Caki2 (cell line): Measurements from ENCODE around the gene GREB1. TPM values are rescaled to one million over a fixed set of nuclear protein-coding genes. Genes with fewer than 3 reads are reported as not detected.

Experiments used
- DNase-seq: peaks from one replicate; pipeline ENCODE4 v3.0.0-alpha.2; 2015; ENCODE audit warnings: low read depth
- in situ Hi-C: cut with HindIII; loops from 2 replicates; pipeline ENCODE4 v1.10.0; 2016; ENCODE audit warnings: low sequenced_read_pairs, low pct_unique_long_range_greater_than_20kb, mixed read lengths
- total RNA-seq: library from RNA; depleted of rRNA; stranded (reverse); fragments of >200 nt; shearing (Covaris generic); gene quantifications from 2 replicates; pipeline ENCODE4 v1.2.3, GENCODE V29; 2014; ENCODE audit warnings: low replicate concordance

Gene GREB1
- total RNA-seq, 1 experiment from 2014 or later, result 0.91 TPM

DNA sequence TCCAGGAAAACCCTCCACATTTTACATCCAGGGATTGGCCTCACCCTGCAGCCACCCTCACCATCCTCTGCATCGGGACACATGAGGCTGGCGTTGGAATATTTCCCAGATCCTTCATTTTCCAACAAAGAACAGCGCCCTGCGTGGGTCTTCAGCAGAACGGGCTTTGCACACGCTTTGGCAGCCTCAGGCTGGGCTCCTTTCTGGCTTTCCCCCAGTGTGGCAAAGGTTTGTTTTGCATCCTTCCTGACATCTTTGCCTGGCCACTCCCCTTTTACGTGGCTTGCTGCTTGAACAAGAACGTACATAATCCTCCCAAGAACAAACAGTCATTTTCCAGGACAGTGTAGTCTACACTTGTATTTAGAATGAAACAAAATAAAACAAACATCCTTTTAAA lies 25.6 kb upstream of the GREB1 start:
- in situ Hi-C loops, result no loop called here
- no peak for DNase-seq

DNA sequence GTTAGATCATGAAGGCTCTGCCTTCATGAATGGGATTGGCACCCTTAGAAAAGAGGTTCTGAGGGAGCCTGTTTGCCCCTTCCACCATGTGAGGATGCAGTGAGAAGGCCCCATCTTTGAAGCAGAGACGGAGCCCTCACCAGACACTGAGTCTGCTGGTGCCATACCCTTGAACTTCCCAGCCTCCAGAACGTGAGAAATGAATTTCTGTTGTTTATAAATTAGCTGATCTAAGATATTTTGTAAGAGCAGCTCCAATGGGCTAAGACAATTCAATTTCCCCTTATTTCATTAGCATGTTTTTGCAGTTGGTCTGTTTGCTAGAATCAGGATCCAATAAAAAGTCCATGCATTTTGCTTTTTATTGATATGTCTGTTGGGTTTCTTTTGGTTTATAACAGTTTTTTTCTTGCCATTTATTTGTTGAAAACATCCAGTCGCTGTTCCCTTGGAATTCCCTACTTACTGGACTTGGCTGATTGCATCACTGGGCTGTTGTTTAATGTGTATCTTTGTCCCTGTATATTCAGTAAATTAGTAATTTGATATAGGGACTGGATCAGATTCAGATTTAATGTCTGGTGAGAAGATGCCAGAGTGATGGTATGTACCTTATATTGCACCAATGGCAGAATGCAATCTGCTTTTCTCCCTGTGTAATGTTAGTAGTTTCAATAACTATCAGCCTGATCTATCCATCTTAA lies 24.0 kb upstream of the GREB1 start:
- DNase-seq, result no peak
- in situ Hi-C loops, result no loop called here

DNA sequence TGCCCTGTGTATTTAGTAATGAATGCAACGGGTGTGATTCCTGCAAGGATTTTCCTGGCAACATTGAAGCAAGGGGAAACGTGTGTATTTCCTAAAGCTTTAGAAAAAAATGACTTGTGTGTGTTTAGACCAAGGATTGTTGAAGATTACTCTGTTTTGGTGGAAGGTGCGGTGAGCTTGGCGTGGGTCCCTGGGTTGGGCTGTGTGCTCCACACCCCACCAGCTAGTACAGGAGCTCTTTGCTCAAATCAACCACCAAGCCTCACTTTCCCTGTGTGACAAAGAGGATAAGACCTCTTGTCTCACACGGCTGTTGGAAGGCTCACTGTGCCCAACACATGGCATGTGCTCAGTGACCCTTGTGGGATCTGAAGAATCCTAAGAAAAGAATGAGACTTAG lies 21.4 kb upstream of the GREB1 start:
- in situ Hi-C loops, result no loop called here

DNA sequence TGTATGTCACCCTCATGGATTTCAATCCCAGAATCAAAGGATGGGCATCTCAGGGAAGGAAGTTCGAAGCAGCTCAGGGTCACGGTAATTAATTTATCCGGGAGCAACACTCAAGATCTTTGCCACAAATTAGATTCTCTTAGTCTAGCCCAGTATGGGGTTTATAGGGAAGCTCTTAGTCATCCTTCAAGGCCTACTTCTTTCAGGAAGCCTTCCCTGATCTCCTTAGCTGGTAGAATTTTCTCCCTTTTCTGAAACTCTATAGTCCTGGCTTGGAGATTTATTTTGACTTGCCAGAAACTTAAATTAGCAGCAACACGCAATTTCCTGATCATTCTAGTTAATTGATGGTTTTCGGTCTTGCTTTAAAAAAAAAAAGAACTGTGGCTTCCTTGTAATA lies 20.5 kb upstream of the GREB1 start:
- DNase-seq, result no peak
- in situ Hi-C loops, result no loop called here

More for the DNA sequence above, 21.4 kb upstream of the GREB1 start:
- DNase-seq, result no peak

DNA sequence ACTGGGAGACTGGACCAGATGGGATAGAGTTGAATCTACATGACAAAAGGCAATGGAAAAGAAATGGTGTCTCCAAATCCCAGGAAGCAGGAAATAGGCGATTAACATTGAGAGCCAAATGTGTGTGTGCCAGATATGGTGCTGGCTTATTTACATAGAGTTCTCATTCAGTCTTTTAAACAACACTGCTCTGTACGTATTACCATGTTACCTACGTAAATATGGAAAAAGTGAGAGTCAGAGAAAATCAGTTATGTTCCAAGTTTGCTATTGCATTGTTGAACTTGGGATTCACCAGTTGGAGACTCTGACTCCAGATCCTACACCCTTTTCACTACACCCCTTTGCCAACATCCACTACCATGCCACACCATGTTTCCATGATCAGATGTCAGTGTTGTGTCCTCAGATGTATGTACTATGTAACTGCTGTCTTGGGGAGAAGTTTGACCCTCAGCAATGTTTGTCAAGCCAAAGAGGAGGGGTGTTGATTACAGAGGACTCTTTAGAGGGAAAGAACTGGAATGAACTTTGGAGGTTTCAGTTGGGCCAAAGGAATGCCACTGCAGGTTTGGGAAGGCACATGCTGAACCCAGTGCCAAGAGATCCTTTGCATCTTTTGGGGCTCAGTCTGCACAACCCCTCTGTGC lies 19.6 kb upstream of the GREB1 start:
- DNase-seq, result no peak
- in situ Hi-C loops, result no loop called here

DNA sequence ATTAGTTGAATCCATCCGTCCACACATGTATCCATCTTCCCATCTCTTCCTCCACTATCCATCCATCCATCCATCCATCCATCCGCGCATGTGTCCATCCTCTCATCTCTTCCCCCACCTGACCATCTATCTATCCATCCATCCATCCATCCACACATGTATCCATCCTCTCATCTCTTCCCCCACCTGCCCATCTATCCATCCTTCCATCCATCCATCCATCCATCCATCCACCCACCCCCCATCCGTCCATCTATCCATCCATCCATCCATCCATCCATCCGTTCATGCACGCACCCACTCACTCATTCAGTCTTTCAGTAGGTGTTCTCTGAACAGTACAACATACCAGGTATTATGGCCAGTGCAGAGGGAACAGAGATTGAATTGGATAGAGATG lies 18.9 kb upstream of the GREB1 start:
- DNase-seq, result no peak
- in situ Hi-C loops, result no loop called here

DNA sequence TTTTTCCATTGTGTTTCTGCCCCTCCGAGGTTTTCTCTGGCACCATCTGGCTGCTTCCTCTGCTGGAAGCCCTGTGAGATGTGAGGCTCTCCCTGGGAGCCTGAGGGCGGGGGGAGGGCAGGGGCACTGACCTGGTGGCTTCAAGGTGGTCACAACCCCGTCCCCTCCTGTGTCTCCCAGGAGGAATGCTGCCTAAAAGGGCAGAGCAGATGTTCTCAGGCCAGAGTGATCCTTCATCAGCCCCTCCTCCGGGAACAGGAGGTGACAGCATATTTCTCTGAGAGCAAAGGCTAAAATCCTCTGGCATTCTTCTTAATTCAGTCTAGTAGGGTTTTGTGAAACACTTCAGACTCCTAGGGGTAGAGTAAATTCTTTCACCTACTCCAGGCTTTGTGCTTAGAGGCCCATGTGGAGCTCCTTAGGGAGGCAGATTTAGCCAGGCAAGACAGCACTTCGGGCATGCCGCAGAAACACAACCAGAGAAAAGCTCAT lies 18.3 kb upstream of the GREB1 start:
- no peak for DNase-seq
- in situ Hi-C loops, result no loop called here

DNA sequence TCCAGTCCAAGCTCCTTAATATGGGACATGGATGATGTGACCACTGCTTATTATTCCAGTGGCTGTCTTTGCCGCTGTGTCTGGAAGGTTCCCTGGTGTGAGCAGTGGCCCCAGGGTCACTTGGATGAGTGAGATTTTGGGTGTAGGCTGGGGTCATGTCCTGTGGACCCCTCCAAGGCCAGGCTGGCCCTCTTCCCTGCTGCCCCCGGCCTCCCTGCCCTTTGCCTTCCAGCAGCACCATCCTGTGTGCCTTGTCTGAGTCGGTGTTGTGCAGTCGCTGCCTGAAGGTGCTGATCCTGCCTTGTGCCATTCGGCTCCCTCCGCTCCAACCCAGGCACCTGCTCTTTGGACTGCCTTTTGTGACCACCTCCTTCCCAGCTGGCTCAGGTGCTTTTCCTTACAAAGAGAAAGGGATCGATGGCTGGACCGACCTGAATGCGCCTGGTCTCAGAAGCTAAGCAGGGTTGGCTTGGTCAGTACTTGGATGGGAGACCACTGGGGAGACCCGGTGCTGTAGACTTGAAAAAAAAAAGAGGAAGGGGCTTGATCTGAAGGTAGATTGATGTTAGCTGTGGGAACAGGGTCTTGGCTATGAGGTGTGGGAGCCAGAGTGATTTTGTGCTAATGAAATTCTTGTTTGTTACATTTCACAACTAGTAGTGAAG lies 16.7 kb upstream of the GREB1 start:
- DNase-seq, result no peak
- in situ Hi-C loops, result no loop called here

DNA sequence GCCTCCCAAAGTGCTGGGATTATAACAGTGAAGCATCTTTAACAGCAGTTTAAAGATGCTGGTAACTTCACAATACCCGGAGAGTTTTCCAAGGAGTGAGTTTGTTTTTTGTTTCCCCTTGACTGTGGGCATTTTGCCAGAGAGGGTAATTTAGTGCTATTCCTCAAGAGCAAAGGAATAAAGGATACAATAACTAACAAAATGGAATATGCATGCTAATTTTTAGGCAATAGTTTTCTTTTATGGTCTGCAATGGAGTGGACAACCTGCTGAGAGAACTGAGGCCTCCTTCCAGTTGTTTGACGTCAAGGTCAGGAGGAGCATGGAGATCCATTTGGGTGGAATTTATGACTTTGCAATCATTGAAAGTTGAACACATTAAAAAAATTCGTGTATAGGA lies 15.9 kb upstream of the GREB1 start:
- DNase-seq, result no peak
- in situ Hi-C loops, result no loop called here

DNA sequence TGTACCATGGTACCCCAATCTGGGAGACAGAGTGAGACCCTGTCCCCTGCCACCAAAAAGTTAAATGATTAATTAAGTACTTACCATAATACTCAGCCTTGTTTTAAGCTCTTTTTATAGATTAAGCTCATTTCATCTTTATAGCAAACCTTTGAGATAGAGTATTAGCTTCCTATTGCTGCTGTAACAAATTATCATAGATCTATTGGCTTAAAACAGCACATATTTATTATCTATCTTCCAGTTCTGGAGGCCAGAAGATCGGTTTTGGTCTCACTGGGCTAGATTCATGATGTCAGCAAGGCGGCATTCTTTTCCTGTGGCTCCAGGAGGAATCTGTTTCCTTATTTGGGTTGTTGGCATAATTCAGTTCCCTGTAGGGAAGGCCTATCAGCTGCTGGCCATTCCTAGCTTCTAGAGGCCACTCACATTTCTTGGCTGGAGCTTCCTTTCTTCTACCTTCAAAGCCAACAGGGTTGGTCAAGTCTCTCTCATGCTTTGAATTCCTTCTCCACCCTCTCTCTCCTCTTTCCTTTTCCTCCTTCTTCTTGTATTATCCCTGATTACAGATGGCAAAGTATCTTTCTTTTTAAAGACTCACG lies 13.7 kb upstream of the GREB1 start:
- no peak for DNase-seq
- in situ Hi-C loops, result no loop called here

DNA sequence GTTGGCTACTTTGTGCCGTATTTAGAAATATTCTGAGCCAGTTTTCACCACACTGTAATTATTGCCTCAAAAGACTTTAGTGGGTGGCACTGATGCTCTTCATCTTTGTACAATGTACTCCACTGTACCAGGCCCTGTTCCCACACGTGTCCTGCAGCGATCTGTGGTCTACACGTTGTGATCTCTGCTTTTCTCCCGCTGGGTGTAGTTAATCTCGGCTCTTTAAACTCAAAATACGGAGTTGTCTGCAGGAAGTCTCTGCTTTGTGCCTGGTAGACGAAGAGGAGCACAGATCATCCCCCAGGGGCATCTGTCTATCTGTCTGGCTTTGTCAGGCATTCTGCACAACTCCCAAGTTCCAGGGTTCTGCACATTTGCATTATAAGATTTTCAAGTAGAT lies 12.1 kb upstream of the GREB1 start:
- in situ Hi-C loops, result no loop called here
- no peak for DNase-seq

DNA sequence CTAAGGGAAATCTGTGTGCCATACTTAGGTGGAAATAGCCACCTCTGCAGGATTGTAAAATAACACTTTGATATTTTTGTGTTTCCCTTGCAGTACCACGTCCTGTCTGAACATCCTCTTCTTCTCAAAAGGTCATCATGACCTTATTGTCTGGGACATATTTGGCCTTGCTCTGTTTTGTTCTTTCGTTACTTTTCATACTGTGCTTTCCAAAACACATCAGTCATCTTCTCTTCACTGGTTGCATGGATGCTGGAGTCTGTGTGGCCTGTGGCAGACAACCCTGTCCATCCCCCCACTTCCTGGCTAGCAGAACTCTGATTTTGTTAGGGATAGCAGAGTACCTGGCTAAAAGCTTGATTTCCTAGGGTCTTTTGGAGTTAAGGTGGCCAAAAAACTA lies 9.4 kb upstream of the GREB1 start:
- no peak for DNase-seq
- in situ Hi-C loops, result no loop called here

DNA sequence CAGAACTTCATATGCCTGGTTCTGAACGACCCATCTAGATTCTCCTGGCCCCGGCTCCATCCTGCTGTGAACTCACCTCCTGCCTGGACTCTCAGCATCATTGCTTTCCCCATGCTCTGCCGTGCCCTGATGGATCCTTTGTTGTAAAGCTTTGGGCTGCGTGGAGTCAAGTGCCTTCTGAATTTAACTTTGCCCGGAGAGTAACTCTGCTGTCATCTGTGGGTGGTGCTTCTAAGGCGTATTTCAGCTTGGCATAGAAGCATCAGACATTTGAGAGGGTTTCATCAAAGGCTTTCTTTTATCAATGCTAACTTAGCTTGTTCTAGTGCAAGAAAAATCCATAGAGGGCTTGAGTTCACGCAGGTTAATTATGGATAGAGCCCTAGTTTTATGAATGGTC lies 8.1 kb upstream of the GREB1 start:
- no peak for DNase-seq
- in situ Hi-C loops, result no loop called here

DNA sequence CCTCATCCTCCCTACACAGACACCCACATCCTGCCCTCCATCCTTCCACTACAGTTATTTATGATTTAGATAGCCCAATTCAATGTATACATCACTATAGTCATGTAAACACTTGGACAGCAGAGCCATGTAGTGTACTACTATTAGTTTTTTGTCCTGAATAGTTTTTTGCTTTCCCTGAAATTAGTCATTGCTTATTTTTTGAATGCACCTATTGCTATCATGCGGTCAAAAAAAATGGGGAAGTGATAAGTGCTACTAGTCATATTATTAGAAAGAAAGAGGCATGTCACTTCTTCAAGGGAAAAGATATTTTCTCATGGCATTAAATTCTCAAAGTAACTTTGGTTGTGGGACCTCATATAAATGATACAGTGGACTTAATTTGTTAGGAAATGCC lies 6.8 kb upstream of the GREB1 start:
- DNase-seq, result no peak
- in situ Hi-C loops, result no loop called here

DNA sequence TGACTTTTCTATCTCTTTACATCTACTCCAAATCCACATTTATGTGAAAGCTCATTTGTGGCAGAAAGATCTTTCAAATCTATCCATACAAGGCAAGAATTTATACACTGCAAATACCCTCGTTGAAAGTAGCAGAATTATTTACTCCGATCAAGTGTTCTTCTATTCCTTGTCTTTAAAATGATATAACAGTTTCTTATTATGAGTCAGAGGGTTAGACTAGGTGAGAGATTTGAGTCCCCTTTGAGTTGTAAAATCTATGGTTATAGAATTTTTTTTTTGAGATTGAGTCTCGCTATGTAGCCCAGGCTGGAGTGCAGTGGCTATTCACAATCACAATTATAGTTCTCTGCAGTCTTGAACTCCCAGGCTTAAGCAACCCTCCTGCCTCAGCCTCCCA lies 5.6 kb upstream of the GREB1 start:
- DNase-seq, result no peak
- in situ Hi-C loops, result no loop called here

DNA sequence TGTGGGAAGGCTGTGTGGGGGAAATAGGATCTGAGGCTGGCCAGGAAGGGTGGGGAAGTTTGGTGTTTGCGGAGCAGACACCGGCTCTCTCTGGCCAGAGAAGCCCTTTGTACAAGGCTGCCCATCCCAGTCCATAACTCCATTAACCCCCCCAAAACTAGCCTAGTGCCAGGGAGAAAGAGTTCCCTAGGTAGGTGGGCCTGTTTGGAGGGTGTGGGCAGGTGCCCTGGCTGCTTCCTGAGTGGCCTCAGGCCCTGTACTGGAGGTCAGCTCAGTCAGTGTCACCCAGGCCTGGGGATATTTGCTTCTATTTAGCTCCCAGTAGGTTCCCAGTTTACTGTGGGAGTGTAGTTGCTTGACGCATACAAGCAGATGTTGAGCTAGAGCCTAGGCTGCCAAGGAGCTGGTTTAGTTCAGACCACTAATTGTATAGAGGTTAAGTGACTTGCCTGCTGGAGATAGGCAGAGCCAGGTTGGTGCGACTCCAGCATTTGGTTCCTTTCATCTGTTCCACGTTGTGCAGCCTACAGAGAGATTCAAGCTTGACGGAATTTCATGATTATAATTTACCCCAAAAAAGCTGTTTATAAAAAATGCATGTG lies 2.9 kb upstream of the GREB1 start:
- in situ Hi-C loops, result no loop called here
- DNase-seq, result no peak

DNA sequence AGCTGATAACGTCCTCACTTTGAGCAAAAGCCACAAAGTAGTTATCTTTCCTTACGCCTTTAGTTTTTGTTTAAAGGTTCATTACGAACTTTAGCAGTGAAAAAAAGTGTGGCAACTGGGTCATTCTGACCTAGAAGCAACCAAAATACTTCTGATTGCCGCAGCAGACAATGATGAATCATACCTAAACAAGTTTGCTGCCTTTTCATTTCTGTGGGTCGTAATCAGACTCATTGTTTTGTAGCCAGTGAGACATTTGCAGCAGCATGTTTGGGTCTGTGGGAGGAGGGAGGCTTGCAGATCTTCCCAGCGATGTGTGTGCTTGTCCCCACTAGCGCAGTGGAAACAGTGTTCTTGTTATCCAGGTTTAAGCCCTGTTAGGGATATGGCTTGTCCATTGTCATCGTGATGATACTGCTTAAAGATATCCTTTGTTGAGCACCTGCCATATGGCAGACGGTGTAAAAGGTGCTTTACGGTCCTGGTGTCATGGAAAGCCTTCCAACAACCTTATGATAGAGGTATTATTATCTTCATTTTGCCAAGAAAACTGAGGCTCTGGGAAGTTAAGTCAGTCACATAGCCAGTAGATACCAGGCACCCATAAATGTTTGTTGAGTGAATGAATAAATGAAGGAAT lies 1.3 kb upstream of the GREB1 start:
- in situ Hi-C loops, result no loop called here
- DNase-seq, result no peak

DNA sequence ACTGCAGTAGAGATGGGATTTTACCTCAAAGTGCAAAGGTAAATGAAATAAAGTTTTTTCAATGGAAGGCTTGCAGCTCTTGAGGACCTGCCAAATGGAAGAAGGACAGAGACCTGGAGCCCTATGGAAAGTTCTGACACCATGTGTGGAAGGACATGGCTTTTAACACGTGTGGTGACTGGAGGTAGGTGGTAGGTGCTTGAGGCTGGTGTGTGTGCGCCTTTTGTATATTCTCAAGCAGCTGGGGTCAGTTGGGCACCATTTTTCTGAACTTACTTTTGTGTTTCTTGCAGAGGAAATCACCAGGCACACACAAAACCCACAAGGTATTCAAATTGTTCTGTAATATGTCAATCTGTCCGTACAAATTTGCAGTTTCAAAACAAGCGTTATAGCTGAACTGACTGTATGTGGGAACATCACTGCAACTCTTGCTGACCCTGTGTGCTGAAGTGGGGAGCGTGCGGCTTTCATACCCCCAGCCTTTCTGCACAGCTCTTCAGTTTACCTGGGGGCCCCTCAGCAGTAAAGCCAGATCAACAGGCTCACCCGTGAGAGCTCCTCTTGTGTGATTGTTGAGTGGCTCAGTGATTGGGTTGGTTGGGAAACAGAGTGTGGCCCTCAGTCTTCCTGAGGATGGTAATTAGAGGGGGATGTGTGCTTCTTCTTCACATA lies 363 bp downstream of the GREB1 start:
- in situ Hi-C loops, result no loop called here
- DNase-seq, result no peak
